HL-60 (cell line): ENCODE data around the gene RSBN1L.
A peak's percentile ranks its signal among the peaks of the same experiment; 100 is the strongest.

Experiments used
- DNase-seq, 2 experiments: peaks; one replicate each; pipeline ENCODE4 v3.0.0-alpha.2; 2010 to 2020; ENCODE audit warnings: low read depth in 1 of 2, low spot score in 1 of 2
- H3K27ac ChIP-seq: fragments of 250-450 bp; sonication (Bioruptor Pico); replicated peaks from 2 replicates; pipeline ENCODE4 v1.5.1; 2020; ENCODE audit warnings: mild to moderate bottlenecking, moderate library complexity
- H3K27me3 ChIP-seq: fragments of 250-450 bp; sonication (Bioruptor Pico); 2 replicates; pipeline ENCODE4 v1.5.1; 2021; ENCODE audit warnings: mild to moderate bottlenecking, moderate library complexity; ENCODE audit not compliant: insufficient read depth, poor library complexity, severe bottlenecking
- H3K4me3 ChIP-seq: replicated peaks from 2 replicates; pipeline ENCODE4 v1.5.1; 2011; ENCODE audit warnings: mild to moderate bottlenecking, control low read depth, low read length; ENCODE audit not compliant: insufficient read depth
- GABPA ChIP-seq: IDR thresholded peaks from 2 replicates; pipeline ENCODE4 v1.6.1; 2012; ENCODE audit warnings: low read depth
- POLR2AphosphoS5 ChIP-seq: IDR thresholded peaks from 2 replicates; pipeline ENCODE4 v1.6.1; 2012; ENCODE audit warnings: low read depth
- SPI1 ChIP-seq: IDR thresholded peaks from 2 replicates; pipeline ENCODE4 v1.6.1; 2012; ENCODE audit warnings: low read depth, mild to moderate bottlenecking, borderline replicate concordance
- TF ChIP-seq, protein P1 (sequence below): IDR thresholded peaks from 2 replicates; pipeline ENCODE4 v1.6.1; 2012; ENCODE audit warnings: low read depth; ENCODE audit not compliant: insufficient replicate concordance
- TF ChIP-seq, protein P2 (sequence below): IDR thresholded peaks from one replicate; pipeline ENCODE4 v1.5.1; 2011; ENCODE audit warnings: low read length, control low read depth, inconsistent platforms; ENCODE audit not compliant: insufficient read depth

RSBN1L gene

DNA sequence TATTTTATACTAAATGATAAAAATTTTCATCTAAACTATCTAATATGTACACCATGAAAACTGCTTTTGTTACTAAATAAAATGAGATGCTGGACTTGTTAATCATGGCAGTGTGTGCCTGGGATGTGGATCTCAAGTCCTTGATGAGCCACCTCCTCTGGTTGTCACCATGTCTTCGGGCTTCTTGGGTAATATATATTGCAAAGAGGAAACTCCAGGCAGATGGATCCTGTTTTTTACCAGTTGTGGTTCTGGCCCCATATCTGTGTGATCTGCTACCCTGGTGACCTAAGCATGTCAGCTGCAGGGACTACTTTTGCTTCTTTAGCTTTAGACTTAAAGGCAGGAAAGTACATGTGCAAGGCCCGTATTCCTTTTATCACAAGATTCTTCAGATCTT lies 55.8 kb downstream of the RSBN1L start:
- Histone ChIP-seq H3K27me3 (no peaks in the 10 kb centered on the region), H3K4me3 (no peak overlapping the region), H3K27ac (peak overlapping the region; percentile 58)
- TF ChIP-seq, protein P1, sequence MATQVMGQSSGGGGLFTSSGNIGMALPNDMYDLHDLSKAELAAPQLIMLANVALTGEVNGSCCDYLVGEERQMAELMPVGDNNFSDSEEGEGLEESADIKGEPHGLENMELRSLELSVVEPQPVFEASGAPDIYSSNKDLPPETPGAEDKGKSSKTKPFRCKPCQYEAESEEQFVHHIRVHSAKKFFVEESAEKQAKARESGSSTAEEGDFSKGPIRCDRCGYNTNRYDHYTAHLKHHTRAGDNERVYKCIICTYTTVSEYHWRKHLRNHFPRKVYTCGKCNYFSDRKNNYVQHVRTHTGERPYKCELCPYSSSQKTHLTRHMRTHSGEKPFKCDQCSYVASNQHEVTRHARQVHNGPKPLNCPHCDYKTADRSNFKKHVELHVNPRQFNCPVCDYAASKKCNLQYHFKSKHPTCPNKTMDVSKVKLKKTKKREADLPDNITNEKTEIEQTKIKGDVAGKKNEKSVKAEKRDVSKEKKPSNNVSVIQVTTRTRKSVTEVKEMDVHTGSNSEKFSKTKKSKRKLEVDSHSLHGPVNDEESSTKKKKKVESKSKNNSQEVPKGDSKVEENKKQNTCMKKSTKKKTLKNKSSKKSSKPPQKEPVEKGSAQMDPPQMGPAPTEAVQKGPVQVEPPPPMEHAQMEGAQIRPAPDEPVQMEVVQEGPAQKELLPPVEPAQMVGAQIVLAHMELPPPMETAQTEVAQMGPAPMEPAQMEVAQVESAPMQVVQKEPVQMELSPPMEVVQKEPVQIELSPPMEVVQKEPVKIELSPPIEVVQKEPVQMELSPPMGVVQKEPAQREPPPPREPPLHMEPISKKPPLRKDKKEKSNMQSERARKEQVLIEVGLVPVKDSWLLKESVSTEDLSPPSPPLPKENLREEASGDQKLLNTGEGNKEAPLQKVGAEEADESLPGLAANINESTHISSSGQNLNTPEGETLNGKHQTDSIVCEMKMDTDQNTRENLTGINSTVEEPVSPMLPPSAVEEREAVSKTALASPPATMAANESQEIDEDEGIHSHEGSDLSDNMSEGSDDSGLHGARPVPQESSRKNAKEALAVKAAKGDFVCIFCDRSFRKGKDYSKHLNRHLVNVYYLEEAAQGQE, result no peak
- TF ChIP-seq GABPA (peak; percentile 22; the same call in 1 of the 2 replicates), SPI1 (no peak), POLR2AphosphoS5 (peak; percentile 92)
- TF ChIP-seq, protein P2, sequence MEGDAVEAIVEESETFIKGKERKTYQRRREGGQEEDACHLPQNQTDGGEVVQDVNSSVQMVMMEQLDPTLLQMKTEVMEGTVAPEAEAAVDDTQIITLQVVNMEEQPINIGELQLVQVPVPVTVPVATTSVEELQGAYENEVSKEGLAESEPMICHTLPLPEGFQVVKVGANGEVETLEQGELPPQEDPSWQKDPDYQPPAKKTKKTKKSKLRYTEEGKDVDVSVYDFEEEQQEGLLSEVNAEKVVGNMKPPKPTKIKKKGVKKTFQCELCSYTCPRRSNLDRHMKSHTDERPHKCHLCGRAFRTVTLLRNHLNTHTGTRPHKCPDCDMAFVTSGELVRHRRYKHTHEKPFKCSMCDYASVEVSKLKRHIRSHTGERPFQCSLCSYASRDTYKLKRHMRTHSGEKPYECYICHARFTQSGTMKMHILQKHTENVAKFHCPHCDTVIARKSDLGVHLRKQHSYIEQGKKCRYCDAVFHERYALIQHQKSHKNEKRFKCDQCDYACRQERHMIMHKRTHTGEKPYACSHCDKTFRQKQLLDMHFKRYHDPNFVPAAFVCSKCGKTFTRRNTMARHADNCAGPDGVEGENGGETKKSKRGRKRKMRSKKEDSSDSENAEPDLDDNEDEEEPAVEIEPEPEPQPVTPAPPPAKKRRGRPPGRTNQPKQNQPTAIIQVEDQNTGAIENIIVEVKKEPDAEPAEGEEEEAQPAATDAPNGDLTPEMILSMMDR, result no peak
- peak; percentile 48 to 91 for DNase-seq

DNA sequence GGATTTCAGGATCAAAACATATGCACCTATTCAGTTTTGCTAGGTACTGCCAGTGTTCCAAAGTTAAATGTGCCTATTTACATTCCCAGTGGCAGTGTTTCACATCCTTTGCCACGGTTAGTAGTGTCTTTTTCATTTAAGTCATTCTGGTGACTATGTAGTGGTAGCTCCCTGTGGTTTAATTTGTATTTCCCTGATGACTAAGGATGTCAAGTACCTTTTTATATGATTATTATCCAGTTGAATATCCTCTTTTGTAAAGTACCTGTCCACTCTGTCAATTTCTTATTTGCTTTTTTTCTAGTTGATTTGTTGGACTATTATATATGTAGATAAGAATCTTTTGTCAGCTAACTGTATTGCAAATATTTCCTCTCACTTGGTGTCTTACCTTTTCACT lies 56.9 kb downstream of the RSBN1L start:
- DNase-seq, result no peak
- Histone ChIP-seq H3K4me3 (no peak overlapping the region), H3K27ac (peak overlapping the region; percentile 58), H3K27me3 (no peaks in the 10 kb centered on the region)
- TF ChIP-seq, protein P2, result no peak
- TF ChIP-seq SPI1 (no peak), POLR2AphosphoS5 (no peak)
- TF ChIP-seq, protein P1, result no peak

DNA sequence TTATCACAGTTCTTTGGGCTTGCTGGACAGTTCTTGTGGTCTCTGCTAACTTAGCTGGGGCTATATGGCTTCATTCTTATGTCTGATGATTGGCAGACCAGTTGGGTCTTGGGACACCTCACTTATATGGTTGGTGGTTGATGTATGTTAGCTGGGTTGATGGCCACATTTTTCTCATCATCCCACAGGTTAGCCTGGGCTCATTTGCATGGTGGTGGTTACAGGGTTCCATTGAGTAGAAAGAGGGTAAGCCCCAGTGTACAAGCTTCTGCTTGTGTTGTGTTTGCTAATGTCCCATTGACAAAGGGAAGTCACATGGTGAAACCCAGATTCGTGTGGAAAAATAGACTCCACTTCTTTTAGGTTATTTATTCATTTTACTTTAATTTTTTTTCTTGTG lies 61.3 kb downstream of the RSBN1L start:
- Histone ChIP-seq H3K27ac (no peak overlapping the region; the same call in 1 of the 2 replicates), H3K4me3 (no peak overlapping the region), H3K27me3 (no peaks in the 10 kb centered on the region)
- TF ChIP-seq, protein P2, result no peak
- TF ChIP-seq GABPA, result no peak
- TF ChIP-seq, protein P1, result no peak
- peak in 1 of 2 experiments; percentile 5 for DNase-seq
